ENCODE results near the gene ATF7IP.

DNA sequence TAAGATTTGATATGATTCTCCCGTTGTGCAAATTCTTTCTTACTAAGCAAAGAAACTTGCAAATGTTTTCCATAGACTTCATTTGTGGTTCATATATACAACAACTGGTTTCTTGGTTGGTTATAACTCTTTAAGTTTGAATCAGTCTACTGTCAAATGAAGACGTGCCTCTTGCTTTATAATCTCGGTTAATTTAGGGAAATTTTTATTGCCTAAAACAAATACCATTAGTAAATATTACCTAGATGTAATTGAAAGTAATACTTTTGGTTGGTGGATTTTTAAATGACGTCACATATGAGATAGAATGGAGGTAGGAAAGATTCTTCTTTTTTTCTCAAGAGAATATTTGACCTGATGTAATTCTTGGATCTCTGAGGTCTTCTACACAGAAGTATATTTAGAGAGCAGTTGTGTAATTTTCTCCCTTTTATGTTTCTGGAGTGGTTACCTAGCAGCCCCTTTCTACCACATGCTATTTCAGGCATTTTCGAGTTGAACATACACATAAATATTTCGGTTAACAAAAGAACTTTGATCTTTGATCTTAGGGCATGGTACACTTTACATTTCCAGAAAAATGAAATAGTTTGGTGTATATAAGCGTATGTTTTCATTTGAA, 1.7 kb downstream of the ATF7IP start:
- TF ChIP-seq, protein P1, sequence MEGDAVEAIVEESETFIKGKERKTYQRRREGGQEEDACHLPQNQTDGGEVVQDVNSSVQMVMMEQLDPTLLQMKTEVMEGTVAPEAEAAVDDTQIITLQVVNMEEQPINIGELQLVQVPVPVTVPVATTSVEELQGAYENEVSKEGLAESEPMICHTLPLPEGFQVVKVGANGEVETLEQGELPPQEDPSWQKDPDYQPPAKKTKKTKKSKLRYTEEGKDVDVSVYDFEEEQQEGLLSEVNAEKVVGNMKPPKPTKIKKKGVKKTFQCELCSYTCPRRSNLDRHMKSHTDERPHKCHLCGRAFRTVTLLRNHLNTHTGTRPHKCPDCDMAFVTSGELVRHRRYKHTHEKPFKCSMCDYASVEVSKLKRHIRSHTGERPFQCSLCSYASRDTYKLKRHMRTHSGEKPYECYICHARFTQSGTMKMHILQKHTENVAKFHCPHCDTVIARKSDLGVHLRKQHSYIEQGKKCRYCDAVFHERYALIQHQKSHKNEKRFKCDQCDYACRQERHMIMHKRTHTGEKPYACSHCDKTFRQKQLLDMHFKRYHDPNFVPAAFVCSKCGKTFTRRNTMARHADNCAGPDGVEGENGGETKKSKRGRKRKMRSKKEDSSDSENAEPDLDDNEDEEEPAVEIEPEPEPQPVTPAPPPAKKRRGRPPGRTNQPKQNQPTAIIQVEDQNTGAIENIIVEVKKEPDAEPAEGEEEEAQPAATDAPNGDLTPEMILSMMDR (IDR thresholded peaks at IDR 0.05) = no peak
- TF ChIP-seq POLR2A (IDR thresholded peaks at IDR 0.05) = no peak

Measured in vagina (tissue), 2 donors.